Activated T-helper 17 cell treated with anti-CD3 and anti-CD28 coated beads, Interleukin-2, amount 50 U/mL, for 72 hours (primary cell): ENCODE data around the gene ASTL. TPM values are rescaled to one million over a fixed set of nuclear protein-coding genes. Genes with fewer than 3 reads are reported as not detected.
"Not testable (repeated sequence)": the region's sequence is repeated elsewhere in the genome, so short reads cannot be mapped to it uniquely, and the experiment has no call there.

Source experiments
- ATAC-seq: fragments of 150-1000 bp; cut with Tn5 transposase; replicated peaks from 2 replicates; pipeline ENCODE4 v1.10.0; 2021; ENCODE audit warnings: mild to moderate bottlenecking, moderate library complexity
- H3K27ac Mint-ChIP-seq: one replicate; pipeline ENCODE4 v1.8.0; 2022; ENCODE audit warnings: mixed read lengths
- H3K27me3 Mint-ChIP-seq: one replicate; pipeline ENCODE4 v1.8.0; 2022; ENCODE audit warnings: mixed read lengths
- H3K36me3 Mint-ChIP-seq: one replicate; pipeline ENCODE4 v1.8.0; 2022; ENCODE audit warnings: low read depth, mild to moderate bottlenecking, mixed read lengths
- H3K4me1 Mint-ChIP-seq: one replicate; pipeline ENCODE4 v1.8.0; 2022; ENCODE audit warnings: mixed read lengths
- H3K4me3 Mint-ChIP-seq: one replicate; pipeline ENCODE4 v1.8.0; 2022; ENCODE audit warnings: mild to moderate bottlenecking, mixed read lengths
- H3K9me3 Mint-ChIP-seq: one replicate; pipeline ENCODE4 v1.8.0; 2022; ENCODE audit warnings: mixed read lengths
- total RNA-seq, 2 donors: library from RNA; stranded (reverse); gene quantifications; one replicate each; pipeline ENCODE4 v1.2.3, GENCODE V29; 2022

Gene ASTL
- total RNA-seq, 2 donors from 2014 or later, result 0.93 to 6.9 TPM

- H3K36me3 Mint-ChIP-seq, result peaks cover 14% of the 10 kb centered on the region
- peak overlapping the region; percentile 22 for H3K4me3 Mint-ChIP-seq
- no peak for ATAC-seq
- H3K27ac Mint-ChIP-seq, result no peak overlapping the region
- peaks cover 26% of the 10 kb centered on the region for H3K4me1 Mint-ChIP-seq
- H3K27me3 Mint-ChIP-seq, result no peaks in the 10 kb centered on the region
- H3K9me3 Mint-ChIP-seq, result no peaks in the 10 kb centered on the region
Measured at GRCh38 chr2:96167407-96168013, 29.2 kb upstream of the ASTL start.

- Mint-ChIP-seq H3K36me3 (peaks cover 14% of the 10 kb centered on the region), H3K9me3 (no peaks in the 10 kb centered on the region), H3K4me3 (peak overlapping the region; percentile 88), H3K27ac (peak overlapping the region; percentile 97), H3K4me1 (peaks cover 41% of the 10 kb centered on the region), H3K27me3 (no peaks in the 10 kb centered on the region)
- peak; percentile 89 for ATAC-seq
Measured at GRCh38 chr2:96164459-96165184, 26.3 kb upstream of the ASTL start.

- peak; percentile 53 for ATAC-seq
- Mint-ChIP-seq H3K27ac (peak overlapping the region; percentile 97), H3K9me3 (no peaks in the 10 kb centered on the region), H3K4me1 (peaks cover 48% of the 10 kb centered on the region), H3K36me3 (peaks cover 20% of the 10 kb centered on the region), H3K27me3 (no peaks in the 10 kb centered on the region), H3K4me3 (peak overlapping the region; percentile 88)
Measured at GRCh38 chr2:96163768-96164429, 25.6 kb upstream of the ASTL start.

- ATAC-seq, result no peak
- H3K36me3 Mint-ChIP-seq, result peaks cover 20% of the 10 kb centered on the region
- H3K27me3 Mint-ChIP-seq, result no peaks in the 10 kb centered on the region
- H3K4me3 Mint-ChIP-seq, result peak overlapping the region; percentile 88
- H3K4me1 Mint-ChIP-seq, result peaks cover 50% of the 10 kb centered on the region
- no peaks in the 10 kb centered on the region for H3K9me3 Mint-ChIP-seq
- peak overlapping the region; percentile 97 for H3K27ac Mint-ChIP-seq
Measured at GRCh38 chr2:96163415-96163767, 25.1 kb upstream of the ASTL start.

- Mint-ChIP-seq H3K36me3 (peaks cover 25% of the 10 kb centered on the region), H3K4me3 (peak overlapping the region; percentile 88), H3K4me1 (peaks cover 55% of the 10 kb centered on the region), H3K27ac (peak overlapping the region; percentile 97), H3K27me3 (no peaks in the 10 kb centered on the region), H3K9me3 (no peaks in the 10 kb centered on the region)
- ATAC-seq, result peak; percentile 4
Measured at GRCh38 chr2:96161898-96162297, 23.6 kb upstream of the ASTL start.

GRCh38 chr2:96160366-96160765 lies 22.1 kb upstream of the ASTL start:
- H3K27ac Mint-ChIP-seq, result peak overlapping the region; percentile 21
- H3K36me3 Mint-ChIP-seq, result peaks cover 25% of the 10 kb centered on the region
- H3K27me3 Mint-ChIP-seq, H3K9me3 Mint-ChIP-seq, ATAC-seq: not testable (repeated sequence)
- peaks cover 65% of the 10 kb centered on the region for H3K4me1 Mint-ChIP-seq
- peak overlapping the region; percentile 88 for H3K4me3 Mint-ChIP-seq

- H3K4me3 Mint-ChIP-seq, result peak overlapping the region; percentile 87
- ATAC-seq, result peak; percentile 16
Measured at GRCh38 chr2:96159084-96159830, 21.0 kb upstream of the ASTL start.

GRCh38 chr2:96158554-96158940 lies 20.2 kb upstream of the ASTL start:
- no peak for ATAC-seq
- no peaks in the 10 kb centered on the region for H3K9me3 Mint-ChIP-seq
- H3K27ac Mint-ChIP-seq, result peak overlapping the region; percentile 98
- peaks cover 12% of the 10 kb centered on the region for H3K36me3 Mint-ChIP-seq
- H3K4me1 Mint-ChIP-seq, result peaks cover 50% of the 10 kb centered on the region
- peak overlapping the region; percentile 87 for H3K4me3 Mint-ChIP-seq
- H3K27me3 Mint-ChIP-seq, result no peaks in the 10 kb centered on the region

More at GRCh38 chr2:96159084-96159830, 21.0 kb upstream of the ASTL start:
- peaks cover 19% of the 10 kb centered on the region for H3K36me3 Mint-ChIP-seq
- H3K27me3 Mint-ChIP-seq, result no peaks in the 10 kb centered on the region
- H3K27ac Mint-ChIP-seq, result peak overlapping the region; percentile 98
- H3K4me1 Mint-ChIP-seq, result peaks cover 57% of the 10 kb centered on the region
- H3K9me3 Mint-ChIP-seq, result no peaks in the 10 kb centered on the region

GRCh38 chr2:96157649-96158553 lies 19.6 kb upstream of the ASTL start:
- Mint-ChIP-seq H3K36me3 (peaks cover 11% of the 10 kb centered on the region), H3K9me3 (no peaks in the 10 kb centered on the region), H3K27ac (peak overlapping the region; percentile 98), H3K4me3 (peak overlapping the region; percentile 87), H3K4me1 (peaks cover 47% of the 10 kb centered on the region), H3K27me3 (no peaks in the 10 kb centered on the region)
- peak; percentile 80 for ATAC-seq

GRCh38 chr2:96156926-96157648 lies 18.8 kb upstream of the ASTL start:
- ATAC-seq, result peak; percentile 6
- Mint-ChIP-seq H3K4me3 (peak overlapping the region; percentile 87), H3K36me3 (peaks cover 11% of the 10 kb centered on the region), H3K27ac (peak overlapping the region; percentile 98), H3K27me3 (no peaks in the 10 kb centered on the region), H3K4me1 (peaks cover 44% of the 10 kb centered on the region), H3K9me3 (no peaks in the 10 kb centered on the region)

- peak; percentile 61 for ATAC-seq
- H3K27me3 Mint-ChIP-seq, result no peaks in the 10 kb centered on the region
- H3K4me3 Mint-ChIP-seq, result peak overlapping the region; percentile 87
- H3K36me3 Mint-ChIP-seq, result peaks cover 11% of the 10 kb centered on the region
- H3K27ac Mint-ChIP-seq, result peak overlapping the region; percentile 98
- H3K9me3 Mint-ChIP-seq, result no peaks in the 10 kb centered on the region
- H3K4me1 Mint-ChIP-seq, result peaks cover 45% of the 10 kb centered on the region
Measured at GRCh38 chr2:96156011-96156820, 17.9 kb upstream of the ASTL start.

- no peak for ATAC-seq
- no peaks in the 10 kb centered on the region for H3K9me3 Mint-ChIP-seq
- no peaks in the 10 kb centered on the region for H3K27me3 Mint-ChIP-seq
- H3K36me3 Mint-ChIP-seq, result peaks cover 11% of the 10 kb centered on the region
- H3K4me1 Mint-ChIP-seq, result peaks cover 44% of the 10 kb centered on the region
- no peak overlapping the region for H3K4me3 Mint-ChIP-seq
- H3K27ac Mint-ChIP-seq, result no peak overlapping the region
Measured at GRCh38 chr2:96154506-96155380, 16.4 kb upstream of the ASTL start.
